ENCODE results near the gene ACSS2. TPM values are rescaled to one million over a fixed set of nuclear protein-coding genes. Genes with fewer than 3 reads are reported as not detected.

ACSS2 gene
- total and polyA plus RNA-seq, 11 donors = 72.6 to 117 (median 99.7) TPM

DNA sequence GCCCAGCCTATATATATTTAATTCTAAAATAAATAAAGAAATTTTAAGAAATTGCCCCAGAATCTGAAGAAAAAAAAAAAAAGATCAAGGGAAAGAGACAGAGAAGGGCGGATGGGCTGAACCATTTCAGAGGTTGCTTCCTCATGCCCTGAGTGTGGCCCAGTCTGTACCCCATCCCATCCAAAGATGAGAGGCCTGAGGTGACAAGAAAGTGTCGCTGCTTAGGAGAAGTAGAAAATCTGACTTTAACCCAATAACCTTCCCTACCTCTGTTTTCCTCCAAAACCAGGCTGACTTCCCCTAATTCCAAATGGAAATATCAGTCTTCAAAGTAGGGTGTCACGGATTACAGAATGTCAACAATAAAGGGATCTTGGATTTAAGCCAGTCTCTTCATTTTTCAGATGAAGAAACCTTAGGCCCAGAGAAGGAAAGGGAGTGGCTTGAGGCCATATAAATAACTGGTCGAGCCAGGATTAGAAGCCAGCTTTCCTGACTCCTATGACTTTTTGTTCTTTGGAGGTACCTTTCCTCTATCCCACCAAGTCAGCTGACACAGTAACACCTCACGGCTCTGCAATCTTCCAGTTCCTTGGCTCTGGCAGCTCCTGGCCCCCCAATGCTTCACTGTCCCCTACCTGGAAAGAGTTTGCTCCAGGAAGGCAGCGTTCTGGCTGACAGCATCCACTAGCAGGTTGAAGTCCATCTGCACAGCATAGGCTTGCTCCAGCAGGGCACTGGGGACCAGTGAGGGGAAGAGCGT, 69.1 kb downstream of the ACSS2 start:
- peak in 2 of 4 donors; percentile 20 to 31 for ATAC-seq
- Histone ChIP-seq H3K9me3 (no peaks in the 10 kb centered on the region), H3K4me3 (no peak overlapping the region), H3K27ac (peak overlapping the region in 2 of 12 donors; percentile 11 to 41), H3K4me1 (peaks cover 0 to 21% (median 7%) of the 10 kb centered on the region in 12 donors), H3K27me3 (no peaks in the 10 kb centered on the region), H3K36me3 (peaks cover 0 to 68% (median 42%) of the 10 kb centered on the region in 9 donors)
- WGBS, 4 donors = 74 to 77% (median 76%) methylated on average over 7 of the region's 7 CpGs
- DNase-seq = no peak
- intact Hi-C loops (cut with DNase I) = loop anchor here in 1 of 10 donors (5.0 kb wide), 1 partner anchor 33 kb away; no protein-coding TSS in a partner anchor
- TF ChIP-seq, protein P1, sequence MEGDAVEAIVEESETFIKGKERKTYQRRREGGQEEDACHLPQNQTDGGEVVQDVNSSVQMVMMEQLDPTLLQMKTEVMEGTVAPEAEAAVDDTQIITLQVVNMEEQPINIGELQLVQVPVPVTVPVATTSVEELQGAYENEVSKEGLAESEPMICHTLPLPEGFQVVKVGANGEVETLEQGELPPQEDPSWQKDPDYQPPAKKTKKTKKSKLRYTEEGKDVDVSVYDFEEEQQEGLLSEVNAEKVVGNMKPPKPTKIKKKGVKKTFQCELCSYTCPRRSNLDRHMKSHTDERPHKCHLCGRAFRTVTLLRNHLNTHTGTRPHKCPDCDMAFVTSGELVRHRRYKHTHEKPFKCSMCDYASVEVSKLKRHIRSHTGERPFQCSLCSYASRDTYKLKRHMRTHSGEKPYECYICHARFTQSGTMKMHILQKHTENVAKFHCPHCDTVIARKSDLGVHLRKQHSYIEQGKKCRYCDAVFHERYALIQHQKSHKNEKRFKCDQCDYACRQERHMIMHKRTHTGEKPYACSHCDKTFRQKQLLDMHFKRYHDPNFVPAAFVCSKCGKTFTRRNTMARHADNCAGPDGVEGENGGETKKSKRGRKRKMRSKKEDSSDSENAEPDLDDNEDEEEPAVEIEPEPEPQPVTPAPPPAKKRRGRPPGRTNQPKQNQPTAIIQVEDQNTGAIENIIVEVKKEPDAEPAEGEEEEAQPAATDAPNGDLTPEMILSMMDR (IDR thresholded peaks at IDR 0.05) = no peak
- TF ChIP-seq POLR2A (IDR thresholded peaks at IDR 0.05) = no peak

DNA sequence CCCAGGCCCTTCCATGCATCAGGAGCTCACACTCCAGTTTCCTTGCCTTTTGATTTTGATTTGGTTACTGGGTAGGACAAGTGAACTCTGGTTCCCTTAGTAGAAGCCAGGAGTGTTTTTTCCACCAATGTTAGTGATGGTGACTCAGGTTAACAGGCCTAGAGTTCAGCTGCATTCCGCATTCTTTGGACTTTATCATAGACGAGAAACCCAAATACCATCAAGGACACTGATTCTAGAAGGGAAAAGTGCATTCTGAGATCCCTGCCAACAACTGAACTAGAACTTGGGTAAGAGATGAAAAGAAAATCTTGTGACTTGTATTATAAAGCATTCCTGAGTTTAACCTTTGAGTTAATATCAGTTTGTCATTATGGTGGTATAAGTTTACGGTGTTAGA, 70.2 kb downstream of the ACSS2 start:
- DNase-seq (no peak), ATAC-seq (no peak)
- peaks cover 0 to 67% (median 35%) of the 10 kb centered on the region in 9 donors for H3K36me3 ChIP-seq
- intact Hi-C loops (cut with DNase I) = loop anchor here in 1 of 10 donors (5.0 kb wide), 1 partner anchor 34 kb away; no protein-coding TSS in a partner anchor
- H3K27me3 ChIP-seq = no peaks in the 10 kb centered on the region
- H3K27ac ChIP-seq = no peak overlapping the region
- H3K9me3 ChIP-seq = no peaks in the 10 kb centered on the region
- peaks cover 0 to 15% (median 5%) of the 10 kb centered on the region in 12 donors for H3K4me1 ChIP-seq
- WGBS, 4 donors = 80 to 85% (median 84%) methylated on average over 3 of the region's 3 CpGs
- no peak overlapping the region for H3K4me3 ChIP-seq
- TF ChIP-seq POLR2A (IDR thresholded peaks at IDR 0.05) = no peak
- TF ChIP-seq, protein P1 (IDR thresholded peaks at IDR 0.05) = no peak

DNA sequence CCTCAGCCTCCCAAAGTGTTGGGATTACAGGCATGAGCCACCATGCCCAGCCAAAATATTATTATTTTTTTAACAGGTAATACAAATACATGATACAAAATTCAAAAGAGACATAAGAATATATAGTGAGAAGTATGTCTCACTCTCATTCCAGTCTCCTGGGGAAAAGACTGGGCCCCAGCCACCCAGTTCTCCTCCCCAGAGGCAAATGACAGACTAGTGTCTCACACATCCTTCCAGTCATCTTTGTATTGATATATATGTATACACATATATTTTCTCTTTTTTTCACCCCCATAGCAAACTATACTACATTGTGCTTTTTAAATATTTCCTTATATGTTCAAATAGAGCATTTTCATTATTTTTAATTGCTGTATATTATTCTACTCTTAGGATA, 70.9 kb downstream of the ACSS2 start:
- no peaks in the 10 kb centered on the region for H3K27me3 ChIP-seq
- DNase-seq (no peak), ATAC-seq (no peak)
- no peaks in the 10 kb centered on the region for H3K9me3 ChIP-seq
- peaks cover 0 to 63% (median 28%) of the 10 kb centered on the region in 9 donors for H3K36me3 ChIP-seq
- H3K27ac ChIP-seq = no peak overlapping the region
- intact Hi-C loops (cut with DNase I) = loop anchor here in 1 of 10 donors (5.0 kb wide), 1 partner anchor 35 kb away; no protein-coding TSS in a partner anchor
- peaks cover 0 to 15% (median 6%) of the 10 kb centered on the region in 12 donors for H3K4me1 ChIP-seq
- H3K4me3 ChIP-seq = no peak overlapping the region
- TF ChIP-seq, protein P1 (IDR thresholded peaks at IDR 0.05) = no peak

DNA sequence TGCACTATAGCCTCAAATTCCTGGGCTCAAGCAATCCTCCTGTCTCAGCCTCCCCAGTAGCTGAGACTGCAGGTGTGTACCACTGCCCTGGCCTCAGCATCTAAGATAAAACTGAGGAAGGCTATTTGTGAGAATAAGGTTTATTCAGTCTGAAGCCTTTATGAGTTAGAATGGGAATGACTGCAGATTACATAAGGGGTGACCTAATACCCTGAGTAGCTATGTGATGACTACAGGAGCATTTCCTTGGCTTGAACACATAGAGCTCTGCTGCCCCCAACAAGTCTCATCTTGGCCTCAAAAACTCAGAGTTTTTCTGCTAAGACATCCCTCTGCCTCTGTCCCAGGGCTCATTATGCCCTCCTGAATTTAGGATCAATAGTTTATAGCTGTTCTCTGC, 71.6 kb downstream of the ACSS2 start:
- peaks cover 0 to 56% (median 22%) of the 10 kb centered on the region in 9 donors for H3K36me3 ChIP-seq
- peak overlapping the region in 1 of 12 donors; percentile 13 for H3K27ac ChIP-seq
- intact Hi-C loops (cut with DNase I) = loop anchor here in 1 of 10 donors (5.0 kb wide), 1 partner anchor 36 kb away; no protein-coding TSS in a partner anchor
- no peaks in the 10 kb centered on the region for H3K27me3 ChIP-seq
- no peak overlapping the region for H3K4me3 ChIP-seq
- peaks cover 0 to 20% (median 6%) of the 10 kb centered on the region in 12 donors for H3K4me1 ChIP-seq
- TF ChIP-seq POLR2A (IDR thresholded peaks at IDR 0.05) = no peak
- TF ChIP-seq, protein P1 (IDR thresholded peaks at IDR 0.05) = no peak
- DNase-seq (no peak), ATAC-seq (peak in 1 of 4 donors; percentile 41)
- H3K9me3 ChIP-seq = no peaks in the 10 kb centered on the region
